Measurements from ENCODE around the gene ZBTB8A. TPM values are rescaled to one million over a fixed set of nuclear protein-coding genes. Genes with fewer than 3 reads are reported as not detected.

Gene ZBTB8A
- total and polyA plus RNA-seq, 10 of the 15 experiments (the other 5 are each of a cell fraction or from before 2014, with no cell fraction given), result 0.48 to 4.7 (median 2.4) TPM

GRCh38 chr1:32618673-32619221 is 79.5 kb downstream of the ZBTB8A start:
- BruUV-seq (replicated peaks), result no TSS peak
- in situ Hi-C loops (cut with MboI), result no loop called here
- TF ChIP-seq KLF5 (IDR thresholded peaks at IDR 0.05; ENCODE audit: partially characterized antibody), result no peak
- no peak for TF ChIP-seq PBX3 (IDR thresholded peaks at IDR 0.05; ENCODE audit: insufficient replicate concordance, low read depth, low read length)
- TF ChIP-seq IKZF2 (IDR thresholded peaks at IDR 0.05), result no peak
- TF ChIP-seq ATF2 (IDR thresholded peaks at IDR 0.05; ENCODE audit: low read length), result no peak; the same call in 1 of the 2 replicates
- TF ChIP-seq STAT3 (IDR thresholded peaks at IDR 0.05; ENCODE audit: low read depth, low read length), result no peak
- TF ChIP-seq BHLHE40 (IDR thresholded peaks at IDR 0.05; ENCODE audit: borderline replicate concordance in 1 of 2, low read depth in 2 of 2, low read length in 1 of 2), result no peak
- no peak for TF ChIP-seq CTCF (IDR thresholded peaks at IDR 0.05 in 2 of 3, conservative IDR thresholded peaks at IDR 0.05 in 1 of 3; ENCODE audit: control insufficient read depth in 2 of 3, extremely low read depth in 1 of 3, insufficient read depth in 1 of 3, low read depth in 3 of 3, low read length in 3 of 3)
- no peak for TF ChIP-seq CBX3 (IDR thresholded peaks at IDR 0.05; ENCODE audit: borderline replicate concordance, low read depth)
- no peak for TF ChIP-seq TCF7 (IDR thresholded peaks at IDR 0.05; ENCODE audit: borderline replicate concordance)
- TF ChIP-seq NFXL1 (IDR thresholded peaks at IDR 0.05; ENCODE audit: borderline replicate concordance), result no peak
- no peak for TF ChIP-seq MEF2B (IDR thresholded peaks at IDR 0.05; ENCODE audit: partially characterized antibody, poor library complexity, severe bottlenecking)
- TF ChIP-seq JUND (IDR thresholded peaks at IDR 0.05; ENCODE audit: low read depth, low read length), result no peak
- no peak for TF ChIP-seq PML (IDR thresholded peaks at IDR 0.05; ENCODE audit: low read length)
- TF ChIP-seq HDAC6 (IDR thresholded peaks at IDR 0.05; ENCODE audit: unreplicated experiment), result no peak
- no peak for TF ChIP-seq EED (IDR thresholded peaks at IDR 0.05; ENCODE audit: low read depth)
- no peak for TF ChIP-seq ZBTB11 (CRISPR knock-in tag; IDR thresholded peaks at IDR 0.05)

More at GRCh38 chr1:32618673-32619221, 79.5 kb downstream of the ZBTB8A start:
- RAD21 ChIA-PET (ENCODE audit: unreplicated experiment), result interaction anchor here (1.4 to 2.6 kb wide), 2 partner anchors 32 to 99 kb away, joined by 8 to 20 read pairs; partner anchors contain the start of genes RBBP4 and ZBTB8OS
- CTCF ChIA-PET, result interaction anchor here (1.1 to 2.6 kb wide), 3 partner anchors 21 to 98 kb away, joined by 4 to 38 read pairs (median 5); no protein-coding TSS in a partner anchor
- Histone ChIP-seq H2AFZ (ENCODE audit: control insufficient read depth, low read depth, low read length) (no peak overlapping the region), H3K4me2 (ENCODE audit: control insufficient read depth, insufficient read depth) (peak overlapping the region; percentile 72; the same call in 1 of the 2 replicates), H3K4me1 (ENCODE audit: control insufficient read depth, insufficient read depth, low read length) (peaks cover 32% of the 10 kb centered on the region), H3K4me3 (no peak overlapping the region), H3K9ac (ENCODE audit: control insufficient read depth, insufficient read depth, low read length) (no peak overlapping the region), H3K27me3 (replicated peaks in 1 of 2; ENCODE audit: control insufficient read depth in 2 of 2, insufficient read depth in 2 of 2, low read length in 1 of 2) (no peaks in the 10 kb centered on the region), H3K27ac (ENCODE audit: control insufficient read depth, insufficient read depth) (peak overlapping the region; percentile 80), H3K9me3 (replicated peaks; ENCODE audit: control insufficient read depth, insufficient read depth, low read length) (peaks cover 4% of the 10 kb centered on the region), H3K79me2 (ENCODE audit: control insufficient read depth, insufficient read depth, low read length) (peaks cover 12% of the 10 kb centered on the region), H4K20me1 (ENCODE audit: control insufficient read depth, insufficient read depth) (no peaks in the 10 kb centered on the region), H3K36me3 (ENCODE audit: control insufficient read depth in 2 of 2, insufficient read depth in 2 of 2, low read length in 1 of 2) (peaks cover 0 to 10% of the 10 kb centered on the region in 2 experiments; a peak in 3 of 4 replicates)
- SMC1A ChIA-PET (ENCODE audit: uncharacterized antibody, unreplicated experiment), result interaction anchor here (1.5 to 2.5 kb wide), 3 partner anchors 19 to 99 kb away, joined by 3 to 19 read pairs (median 9); no protein-coding TSS in a partner anchor
- DNase-seq (ENCODE audit: low read depth, low spot score) (no peak), FAIRE-seq (no peak), ATAC-seq (no peak)
- 97% methylated on average over 5 of the region's 5 CpGs for WGBS (ENCODE audit: insufficient coverage, insufficient replicate concordance, low lambda C conversion rate, missing lambda C conversion rate)
- intact Hi-C loops (cut with micrococcal nuclease; ENCODE audit: unreplicated experiment), result no loop called here
- POLR2A ChIA-PET, result interaction anchor here (0.5 kb wide), 1 partner anchor 336 kb away, joined by 6 read pairs; no protein-coding TSS in a partner anchor
